MM.1S (cell line): Measurements from ENCODE around the gene ODAD4.

Experiments
- DNase-seq: peaks from one replicate; pipeline ENCODE4 v3.0.0-alpha.2; 2015
- H2AFZ ChIP-seq: fragments of 300-600 bp; sonication (generic); 2 replicates; pipeline ENCODE4 v1.6.0; 2016; ENCODE audit warnings: antibody characterized with exemption, low read length
- H3F3A ChIP-seq: fragments of 300-600 bp; sonication (generic); 2 replicates; pipeline ENCODE4 v1.6.1; 2016; ENCODE audit warnings: mild to moderate bottlenecking, antibody characterized with exemption, low read length, moderate library complexity, mixed read lengths; ENCODE audit not compliant: insufficient read depth
- H3K27ac ChIP-seq: fragments of 300-600 bp; sonication (generic); 2 replicates; pipeline ENCODE4 v1.5.1; 2016; ENCODE audit warnings: mild to moderate bottlenecking, low read length
- H3K27me3 ChIP-seq: fragments of 300-600 bp; sonication (generic); replicated peaks from 2 replicates; pipeline ENCODE4 v1.6.0; 2016; ENCODE audit warnings: low read length; ENCODE audit not compliant: insufficient read depth
- H3K36me3 ChIP-seq: fragments of 300-600 bp; sonication (generic); replicated peaks from 2 replicates; pipeline ENCODE4 v1.6.1; 2016; ENCODE audit warnings: mild to moderate bottlenecking, low read length, mixed read lengths; ENCODE audit not compliant: insufficient read depth
- H3K4me1 ChIP-seq: fragments of 300-600 bp; sonication (generic); 2 replicates; pipeline ENCODE4 v1.6.1; 2016; ENCODE audit warnings: low read length, mixed read lengths
- H3K4me2 ChIP-seq: fragments of 300-600 bp; sonication (generic); 2 replicates; pipeline ENCODE4 v1.6.0; 2016; ENCODE audit warnings: low read depth, low read length
- H3K4me3 ChIP-seq: fragments of 300-600 bp; sonication (generic); 2 replicates; pipeline ENCODE4 v1.5.1; 2016; ENCODE audit warnings: low read length, mixed read lengths
- H3K79me2 ChIP-seq: fragments of 300-600 bp; sonication (generic); 2 replicates; pipeline ENCODE4 v1.6.1; 2016; ENCODE audit warnings: mixed run types, low read length, mixed read lengths
- H3K9ac ChIP-seq: fragments of 300-600 bp; sonication (generic); 2 replicates; pipeline ENCODE4 v1.6.1; 2016; ENCODE audit warnings: low read length, mixed read lengths
- H3K9me2 ChIP-seq: fragments of 300-600 bp; sonication (generic); replicated peaks from 2 replicates; pipeline ENCODE4 v1.6.1; 2016; ENCODE audit warnings: mild to moderate bottlenecking, low read length, mixed read lengths; ENCODE audit not compliant: insufficient read depth
- H3K9me3 ChIP-seq: fragments of 300-600 bp; sonication (generic); replicated peaks from 2 replicates; pipeline ENCODE4 v1.6.1; 2016; ENCODE audit warnings: mild to moderate bottlenecking, low read length, mixed read lengths; ENCODE audit not compliant: insufficient read depth
- H4K20me1 ChIP-seq: fragments of 300-600 bp; sonication (generic); 2 replicates; pipeline ENCODE4 v1.6.1; 2016; ENCODE audit warnings: mild to moderate bottlenecking, low read length, moderate library complexity, mixed read lengths; ENCODE audit not compliant: insufficient read depth
- CTCF ChIP-seq: fragments of 300-600 bp; sonication (generic); IDR thresholded peaks from 2 replicates; pipeline ENCODE4 v1.5.1; 2016; ENCODE audit warnings: antibody characterized with exemption, low read length, mixed read lengths
- EZH2 ChIP-seq: fragments of 300-600 bp; sonication (generic); optimal IDR thresholded peaks from 2 replicates; pipeline ENCODE3; 2017; ENCODE audit warnings: low read depth, mild to moderate bottlenecking, antibody characterized with exemption, low read length, mixed read lengths
- EZH2phosphoT487 ChIP-seq: fragments of 300-600 bp; sonication (generic); IDR thresholded peaks from 2 replicates; pipeline ENCODE4 v1.6.1; 2018; ENCODE audit warnings: antibody characterized with exemption, low read length

Gene ODAD4

GRCh38 chr17:41935641-41936040 is 5.2 kb downstream of the ODAD4 start:
- Histone ChIP-seq H3K79me2 (no peaks in the 10 kb centered on the region), H3K4me2 (no peak overlapping the region), H4K20me1 (no peaks in the 10 kb centered on the region), H3K27ac (no peak overlapping the region), H3K4me3 (no peak overlapping the region), H3K9ac (no peak overlapping the region), H2AFZ (no peak overlapping the region), H3K4me1 (peaks cover 27% of the 10 kb centered on the region), H3K27me3 (no peaks in the 10 kb centered on the region), H3F3A (peaks cover 7% of the 10 kb centered on the region; the same call in 1 of the 2 replicates), H3K9me2 (no peaks in the 10 kb centered on the region), H3K36me3 (no peaks in the 10 kb centered on the region), H3K9me3 (no peaks in the 10 kb centered on the region)
- DNase-seq: no peak
- TF ChIP-seq EZH2 (no peak), CTCF (no peak), EZH2phosphoT487 (no peak)

DNA sequence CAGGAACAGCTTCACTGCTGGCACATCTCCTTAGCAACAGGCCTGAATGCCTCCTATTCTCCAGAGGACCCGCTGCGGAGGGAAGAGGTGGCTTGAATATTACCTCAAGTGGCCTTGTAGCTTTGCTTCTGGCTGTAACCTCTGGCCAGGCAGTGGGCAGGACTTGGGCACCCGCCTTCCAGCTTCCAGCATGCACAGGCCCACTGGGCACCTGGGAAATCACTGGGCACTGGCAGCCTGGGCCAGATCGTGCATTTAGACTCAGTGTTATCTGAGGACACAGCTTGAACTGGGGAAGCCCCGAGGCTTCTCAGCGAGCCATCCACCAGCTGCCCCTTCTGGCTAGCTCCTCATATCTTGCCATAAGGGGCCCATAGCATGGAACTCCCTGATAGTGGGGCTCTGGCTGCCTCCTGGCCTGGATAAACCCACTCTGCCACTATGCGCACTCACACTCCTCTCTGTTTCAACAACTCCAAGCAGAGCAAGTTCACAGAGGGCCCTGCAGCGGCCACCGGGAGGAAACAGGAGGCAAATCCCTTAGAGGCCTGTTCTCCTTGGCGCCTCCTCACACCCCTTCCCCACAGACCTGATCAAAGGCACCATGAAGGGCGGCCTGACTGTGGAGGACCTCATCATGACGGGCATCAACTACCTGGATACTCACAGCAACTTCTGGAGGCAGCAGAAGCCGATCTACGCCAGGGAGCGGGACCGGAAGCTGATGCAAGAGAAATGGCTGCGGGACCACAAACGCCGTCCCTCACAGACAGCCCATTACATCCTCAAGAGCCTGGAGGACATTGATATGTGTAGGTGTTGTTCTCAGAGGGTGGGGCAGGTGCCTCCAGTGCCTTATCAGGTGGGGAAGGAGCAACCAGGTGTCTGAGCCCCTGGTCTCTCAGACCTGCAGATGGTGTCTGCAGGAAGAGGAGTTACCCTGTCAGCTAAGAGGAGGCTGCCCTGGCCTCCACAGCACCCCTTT is 7.8 kb downstream of the ODAD4 start:
- no peaks in the 10 kb centered on the region for H3K79me2 ChIP-seq
- H4K20me1 ChIP-seq: no peaks in the 10 kb centered on the region
- no peaks in the 10 kb centered on the region for H3K9me2 ChIP-seq
- H3K4me2 ChIP-seq: 0 out of 2 replicates have a peak overlapping the region, but pooled peaks have one; percentile 37
- no peaks in the 10 kb centered on the region for H3K36me3 ChIP-seq
- H3K27ac ChIP-seq: no peak overlapping the region
- H2AFZ ChIP-seq: no peak overlapping the region
- no peaks in the 10 kb centered on the region for H3F3A ChIP-seq
- no peaks in the 10 kb centered on the region for H3K9me3 ChIP-seq
- TF ChIP-seq CTCF: no peak
- H3K9ac ChIP-seq: no peak overlapping the region
- peaks cover 20% of the 10 kb centered on the region for H3K4me1 ChIP-seq
- no peak overlapping the region for H3K4me3 ChIP-seq
- H3K27me3 ChIP-seq: no peaks in the 10 kb centered on the region
- peak; percentile 45 for DNase-seq

GRCh38 chr17:41939044-41939692 is 8.8 kb downstream of the ODAD4 start:
- Histone ChIP-seq H3K4me2 (no peak overlapping the region), H2AFZ (no peak overlapping the region), H3K27me3 (no peaks in the 10 kb centered on the region), H3F3A (no peaks in the 10 kb centered on the region), H3K79me2 (no peaks in the 10 kb centered on the region), H4K20me1 (no peaks in the 10 kb centered on the region), H3K36me3 (no peaks in the 10 kb centered on the region), H3K9me2 (no peaks in the 10 kb centered on the region), H3K4me1 (peaks cover 20% of the 10 kb centered on the region), H3K4me3 (no peak overlapping the region), H3K27ac (no peak overlapping the region), H3K9ac (no peak overlapping the region), H3K9me3 (no peaks in the 10 kb centered on the region)
- no peak for DNase-seq
- no peak for TF ChIP-seq CTCF
- TF ChIP-seq EZH2: no peak
- TF ChIP-seq EZH2phosphoT487: no peak
